H4 (cell line): ENCODE measurements around the gene PRKG1. TPM values are rescaled to one million over a fixed set of nuclear protein-coding genes. Genes with fewer than 3 reads are reported as not detected.

Source experiments
- DNase-seq: peaks from one replicate; pipeline ENCODE4 v3.0.0-alpha.2; 2015; ENCODE audit warnings: low spot score
- total RNA-seq: library from RNA; depleted of rRNA; stranded (reverse); fragments of >200 nt; shearing (Covaris generic); gene quantifications from 2 replicates; pipeline ENCODE4 v1.2.3, GENCODE V29; 2014

PRKG1 gene
- total RNA-seq, 1 experiment from 2014 or later = 3.4 TPM

DNA sequence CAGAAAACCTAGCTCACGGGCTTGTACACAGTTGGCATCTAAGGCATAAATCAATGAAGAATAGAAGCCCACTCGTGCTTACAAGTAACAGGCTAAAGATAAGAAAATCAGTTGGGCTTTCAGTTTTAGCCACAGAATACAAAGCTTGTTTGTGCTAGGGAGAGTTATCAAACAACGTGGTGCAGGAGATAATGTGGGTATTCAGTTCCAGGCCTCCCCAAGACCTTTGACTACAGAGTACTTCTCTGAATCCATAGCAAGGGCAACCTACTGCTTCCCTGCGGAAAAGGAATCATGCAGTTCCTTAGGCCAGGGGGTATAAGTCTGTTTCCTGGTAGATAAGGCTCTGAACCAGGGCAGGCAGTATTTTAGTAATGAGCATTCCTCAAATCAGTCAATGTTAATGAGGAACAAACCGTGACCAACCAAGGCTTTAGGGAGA lies 844.6 kb downstream of the PRKG1 start:
- no peak for DNase-seq

DNA sequence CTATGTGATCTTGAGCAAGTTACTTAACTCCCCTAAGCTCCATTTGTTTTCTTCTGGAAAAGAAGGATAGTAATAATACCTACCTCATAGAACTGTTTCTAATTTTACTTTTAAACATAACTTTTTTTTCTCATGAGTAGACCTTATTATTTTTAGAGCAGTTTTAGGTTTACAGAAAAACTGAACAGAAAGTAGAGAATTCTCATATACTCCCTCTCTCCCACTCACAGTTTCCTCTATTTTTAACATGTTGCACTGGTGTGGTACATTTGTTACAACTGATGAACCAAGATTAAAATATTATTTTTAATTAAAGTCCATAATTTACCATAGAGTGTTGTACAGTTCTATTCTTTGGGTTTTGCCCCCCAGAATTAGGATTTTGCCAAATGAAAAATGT lies 846.4 kb downstream of the PRKG1 start:
- no peak for DNase-seq

DNA sequence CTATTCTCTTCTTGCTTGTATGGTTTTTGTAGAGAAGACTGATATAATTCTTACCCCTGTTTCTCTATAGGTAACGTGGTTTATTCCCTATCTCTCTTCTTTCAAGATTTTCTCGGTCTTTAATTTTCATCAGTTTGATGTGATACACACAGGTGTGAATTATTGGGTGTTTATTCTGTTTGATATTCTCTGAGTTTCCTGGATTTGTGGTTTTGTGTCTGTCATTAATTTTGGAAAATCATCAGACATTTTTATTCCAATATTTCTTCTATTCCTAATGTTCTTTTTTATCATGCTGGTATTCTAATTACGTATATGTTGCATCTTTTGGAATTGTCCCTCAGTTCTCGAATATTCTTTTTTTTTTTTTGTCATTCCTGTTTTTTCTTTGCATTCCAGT lies 850.1 kb downstream of the PRKG1 start:
- no peak for DNase-seq

DNA sequence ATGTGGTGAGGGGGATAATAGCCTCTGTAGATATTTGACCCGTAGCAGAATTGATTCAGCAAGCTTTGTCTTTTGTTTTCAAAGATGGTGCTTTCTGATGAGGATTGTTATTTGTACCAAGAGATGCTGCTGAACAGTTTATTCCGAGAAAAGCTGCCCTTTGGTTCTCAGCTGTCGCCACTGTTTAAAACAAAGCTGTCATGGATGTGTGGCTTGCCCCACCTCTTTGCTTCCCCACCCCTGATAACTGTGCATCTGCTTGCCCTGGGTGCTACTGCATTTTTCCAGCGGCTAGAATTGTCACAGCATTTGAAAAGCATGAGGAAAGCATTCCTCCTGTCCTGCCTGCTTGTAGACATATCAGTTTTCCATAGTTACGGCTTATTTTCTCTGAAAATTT lies 852.0 kb downstream of the PRKG1 start:
- no peak for DNase-seq

DNA sequence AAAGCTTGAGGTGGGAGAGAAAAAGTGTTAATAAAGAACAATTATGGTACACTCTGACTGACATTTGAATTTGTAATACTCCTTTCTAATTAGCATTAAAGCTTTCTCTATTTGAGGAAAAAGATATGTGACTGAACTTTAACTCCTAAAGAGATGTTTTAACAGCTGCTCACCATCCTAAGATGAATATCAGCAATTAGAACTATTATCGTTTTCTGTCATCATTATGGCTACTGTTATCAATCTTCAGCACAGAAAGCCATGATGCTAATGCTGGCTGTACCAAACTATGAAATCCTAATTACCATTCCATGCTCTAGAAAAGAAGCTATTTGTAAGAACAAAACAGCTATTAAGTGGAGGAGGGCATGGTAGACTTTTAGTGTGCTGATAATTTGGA lies 853.9 kb downstream of the PRKG1 start:
- DNase-seq = no peak

DNA sequence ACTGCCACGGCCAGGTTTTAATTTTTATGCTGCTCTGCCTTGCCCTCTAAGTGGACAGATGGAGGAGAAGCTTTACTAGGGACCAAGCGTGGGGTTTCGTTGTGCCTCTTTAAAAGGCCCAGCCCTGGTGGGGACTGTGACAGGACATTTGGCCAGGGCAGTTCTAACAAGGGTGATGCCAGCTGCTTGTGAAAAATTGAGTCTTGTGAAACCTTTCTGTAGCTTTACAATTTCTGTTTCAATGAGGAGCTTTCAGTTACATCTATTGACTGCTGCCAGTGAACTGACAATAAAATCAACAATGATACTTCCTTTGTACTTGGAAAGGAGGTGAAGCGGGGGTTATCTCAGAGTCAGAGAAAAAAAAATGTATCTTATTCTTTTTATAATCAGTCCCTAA lies 858.2 kb downstream of the PRKG1 start:
- DNase-seq = no peak

DNA sequence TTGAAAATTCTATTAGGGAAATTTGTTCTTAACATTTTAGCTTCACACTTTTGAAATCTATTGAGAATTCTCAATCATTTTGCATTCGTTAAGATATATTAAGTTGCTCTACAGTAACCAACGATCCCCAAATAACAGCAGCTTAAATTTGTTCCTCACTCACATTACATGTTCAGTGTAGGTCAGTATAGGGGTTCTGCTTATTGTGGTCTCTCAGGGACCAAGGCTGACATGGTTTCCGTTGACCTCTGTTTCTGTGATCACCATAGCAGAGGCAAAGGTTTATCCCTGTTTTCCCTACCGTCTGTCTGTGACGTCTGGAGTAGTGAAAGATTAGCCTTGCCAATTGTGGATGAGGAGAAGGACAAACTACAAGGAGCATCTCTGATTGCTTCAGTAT lies 860.1 kb downstream of the PRKG1 start:
- no peak for DNase-seq

DNA sequence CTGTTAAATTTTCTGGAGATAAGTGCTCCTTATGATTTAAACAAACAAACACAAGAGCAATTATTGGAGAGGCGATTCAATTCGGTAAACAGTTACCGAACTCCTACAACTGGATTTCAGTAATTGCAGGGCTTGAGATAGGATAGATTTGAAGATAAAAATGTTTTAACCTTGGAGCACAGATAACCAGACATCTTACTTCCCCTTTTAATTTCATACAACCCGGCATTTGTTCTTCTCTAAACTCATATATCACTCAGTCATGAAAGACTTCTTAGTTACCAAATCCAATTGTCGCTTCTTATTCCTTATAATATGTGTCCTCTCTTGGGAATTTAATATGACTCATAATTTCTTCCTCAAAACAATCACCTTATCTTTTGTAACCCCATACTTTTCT lies 861.1 kb downstream of the PRKG1 start:
- no peak for DNase-seq

DNA sequence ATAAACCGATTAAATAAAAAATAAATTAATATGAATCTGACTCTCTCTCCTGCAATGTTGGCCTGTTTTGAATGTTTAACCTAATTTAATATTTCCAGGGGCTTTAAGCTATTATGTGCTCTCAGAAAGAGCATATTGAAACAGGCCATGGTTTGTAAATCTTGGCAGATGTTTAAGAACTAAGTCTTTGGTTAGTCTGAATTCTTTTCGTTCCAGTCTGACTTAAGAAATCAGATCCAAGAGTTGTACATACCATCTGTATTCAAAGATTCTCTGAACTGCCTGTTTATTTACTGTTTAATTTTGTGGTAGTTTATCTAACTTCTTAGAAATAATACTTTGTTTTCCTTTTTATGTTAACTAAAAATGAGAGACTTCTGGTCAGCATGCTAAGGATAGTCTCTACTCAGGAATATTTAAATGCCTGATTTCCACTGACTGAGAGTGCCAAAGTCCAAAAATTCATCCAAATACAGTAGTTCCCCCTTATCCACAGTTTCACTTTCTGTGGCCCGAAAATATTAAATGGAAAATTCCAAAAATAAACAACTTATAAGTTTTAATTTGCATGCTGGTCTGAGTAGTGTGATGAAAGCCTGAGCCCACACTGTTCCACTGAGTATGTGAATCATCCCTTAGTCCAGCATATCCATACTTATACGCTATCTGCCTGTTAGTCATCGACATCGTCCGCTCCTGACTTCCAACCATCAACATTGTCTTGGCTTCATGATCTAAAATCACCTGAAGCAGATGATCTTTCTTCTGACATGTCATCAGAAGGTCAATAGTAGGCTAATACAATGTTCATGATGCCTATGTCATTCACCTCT lies 863.2 kb downstream of the PRKG1 start:
- DNase-seq = peak; percentile 6

DNA sequence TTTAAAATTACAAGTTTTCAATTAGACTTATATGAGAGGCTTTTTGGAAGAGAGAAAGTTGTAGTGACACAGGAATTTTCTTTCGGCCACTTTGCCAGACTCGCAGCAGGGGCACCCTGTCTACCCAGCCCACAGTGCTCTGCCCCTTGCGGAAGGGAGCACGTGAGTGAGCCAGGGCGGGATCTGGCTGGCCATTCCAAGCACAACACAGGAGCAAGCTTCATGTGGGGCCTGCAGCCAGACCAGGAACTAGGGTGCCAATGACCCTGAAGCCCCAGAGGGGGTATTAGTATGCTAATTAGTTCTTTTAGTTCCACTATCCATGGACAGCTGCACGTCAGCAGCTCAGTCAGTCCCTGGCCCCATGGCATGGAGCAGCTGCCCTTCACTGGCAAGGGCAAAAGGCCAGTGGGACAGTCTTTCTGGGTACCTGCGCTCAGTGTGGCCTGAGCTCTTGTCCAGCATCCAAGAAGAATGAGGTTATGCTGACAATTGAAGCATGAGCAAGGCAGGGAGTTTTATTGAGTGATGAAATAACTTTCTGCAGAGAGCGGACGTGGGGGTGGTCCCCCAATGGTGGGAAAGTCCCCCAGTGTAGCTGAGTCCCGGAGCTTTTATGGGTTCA lies 876.2 kb downstream of the PRKG1 start:
- DNase-seq = no peak

DNA sequence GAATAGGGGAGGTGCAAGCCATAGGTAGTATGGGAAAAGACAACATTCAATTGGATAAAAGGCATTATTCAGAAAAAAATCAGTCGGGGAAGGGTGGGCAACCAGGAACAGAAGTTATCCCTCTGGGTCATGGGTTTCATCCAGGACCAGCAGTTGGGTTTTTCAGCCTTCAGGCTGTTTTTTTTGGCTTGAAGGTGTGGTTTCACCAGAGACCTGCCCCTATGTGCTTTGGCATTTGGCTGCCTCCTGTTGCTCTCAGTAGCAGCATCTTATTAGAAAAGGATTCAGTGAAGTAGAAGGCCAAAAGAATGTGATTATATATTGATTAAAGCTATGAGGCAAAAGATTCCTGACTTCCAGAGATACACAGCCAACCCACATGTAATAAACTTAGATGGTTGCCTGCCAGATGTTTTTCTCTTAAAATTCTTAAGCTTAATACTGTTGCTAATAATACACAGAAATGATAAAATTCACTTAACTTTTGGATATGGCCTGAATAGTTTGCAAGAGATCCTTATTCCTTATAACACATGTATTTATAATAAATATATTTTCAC lies 876.8 kb downstream of the PRKG1 start:
- DNase-seq = no peak

DNA sequence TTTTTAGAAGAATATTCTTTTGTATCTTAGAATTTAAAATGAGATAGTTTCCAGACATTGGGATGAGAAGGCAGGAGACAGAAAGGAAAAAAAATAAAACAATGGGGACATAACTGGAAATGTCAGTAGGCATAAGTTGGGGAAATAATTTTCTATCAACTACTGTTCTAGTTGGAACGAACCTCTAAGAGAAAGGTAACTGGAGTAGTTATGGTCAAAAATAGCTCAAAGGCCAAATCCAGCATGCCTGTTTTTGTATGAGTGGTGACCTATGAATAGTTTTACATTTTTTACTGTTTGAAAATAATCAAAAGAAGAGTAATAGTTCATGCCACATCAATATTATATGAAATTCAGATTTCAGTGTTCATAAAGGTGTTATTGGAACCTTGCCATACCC lies 877.3 kb downstream of the PRKG1 start:
- DNase-seq = no peak

DNA sequence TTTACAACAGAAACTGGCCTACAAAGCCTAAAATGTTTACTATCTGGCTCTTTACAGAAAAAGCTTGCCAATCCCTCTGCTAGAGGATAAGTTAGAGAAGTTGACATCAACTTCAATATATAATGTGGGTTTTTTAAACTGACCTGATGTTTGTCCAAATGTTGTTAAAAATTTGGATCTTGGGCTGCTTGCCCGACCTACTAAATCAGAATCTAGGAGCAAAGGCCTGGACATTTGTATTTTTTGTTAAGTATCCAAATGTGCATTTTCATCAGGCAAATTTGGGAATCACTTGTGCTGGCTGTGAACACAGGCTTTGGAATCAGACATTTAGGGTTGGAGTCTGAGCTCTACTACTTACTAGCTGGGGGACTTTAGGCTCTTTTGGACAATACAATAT lies 877.8 kb downstream of the PRKG1 start:
- no peak for DNase-seq

DNA sequence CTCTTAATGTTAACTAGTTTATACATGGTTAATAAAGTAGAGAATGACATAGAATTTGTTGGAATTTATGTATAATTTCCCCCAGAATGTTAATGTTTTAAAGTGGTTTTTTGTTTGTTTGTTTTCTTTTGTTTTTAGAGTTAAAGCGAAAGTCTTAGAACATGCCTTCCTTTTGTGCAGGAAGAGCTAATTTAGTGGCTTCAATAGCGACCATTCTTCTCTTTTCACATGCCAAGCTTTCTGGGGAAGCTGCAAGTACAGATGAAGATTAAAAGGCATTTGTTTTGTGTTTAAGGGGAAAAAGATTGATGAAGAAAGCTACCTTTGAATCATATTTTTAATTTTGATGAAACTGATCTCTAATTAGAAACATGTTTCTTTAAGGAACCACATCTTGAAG lies 881.4 kb downstream of the PRKG1 start:
- no peak for DNase-seq

DNA sequence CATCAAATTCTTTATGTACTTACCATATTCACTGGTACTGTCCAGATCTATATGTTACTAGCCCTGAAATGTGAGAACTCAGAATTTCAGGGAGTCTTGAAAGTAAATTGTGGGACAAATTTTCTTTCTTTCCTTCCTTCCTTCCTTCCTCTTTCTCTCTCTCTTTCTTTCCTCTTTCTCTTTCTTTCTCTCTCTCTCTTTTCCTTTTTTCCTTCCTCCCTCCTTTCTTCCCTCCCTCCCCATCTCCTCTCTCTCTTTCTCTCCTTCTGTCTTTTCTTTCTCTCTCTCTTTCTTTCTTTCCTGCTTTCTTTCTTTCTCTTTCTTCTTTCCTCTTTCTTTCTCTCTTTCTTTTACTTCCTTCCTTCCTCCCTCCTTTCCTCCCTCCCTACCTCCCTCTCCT lies 882.5 kb downstream of the PRKG1 start:
- no peak for DNase-seq

DNA sequence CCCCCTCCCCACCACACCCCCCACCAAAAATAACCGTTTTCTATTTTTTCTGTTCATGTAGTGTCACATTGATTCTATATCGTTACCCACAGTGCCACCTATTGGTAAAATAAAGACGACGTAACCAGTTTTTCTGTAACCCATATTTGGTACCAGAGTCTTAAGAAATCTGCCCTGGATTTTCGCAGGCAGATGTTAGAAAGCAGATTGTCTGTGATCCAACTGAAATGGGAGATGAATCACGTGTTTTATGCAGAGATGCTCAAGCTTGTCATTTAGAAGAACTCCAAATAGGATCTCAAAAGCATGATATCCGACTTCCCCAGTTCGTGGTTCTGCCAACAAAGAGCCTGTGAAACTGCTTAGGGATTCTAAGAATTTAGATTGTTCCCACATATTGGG lies 886.2 kb downstream of the PRKG1 start:
- DNase-seq = peak; percentile 40

DNA sequence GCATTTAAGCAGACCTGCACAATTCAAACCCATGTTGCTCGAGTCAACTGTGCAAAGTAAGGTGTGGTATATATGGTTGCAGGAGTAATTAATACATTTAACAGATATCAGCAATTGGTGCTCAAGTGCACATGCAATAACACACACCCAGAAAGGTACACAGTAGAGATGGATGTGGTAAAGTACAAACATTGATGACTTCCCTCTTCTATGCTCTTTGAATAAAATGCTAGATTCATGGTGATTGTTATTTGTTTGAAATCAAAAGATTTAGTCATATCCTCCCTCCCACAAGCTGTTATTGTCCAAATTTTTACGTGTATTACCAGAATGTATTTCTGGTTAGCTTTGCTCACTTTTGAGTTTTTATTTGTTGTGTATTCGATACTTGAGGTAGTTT lies 887.1 kb downstream of the PRKG1 start:
- no peak for DNase-seq

DNA sequence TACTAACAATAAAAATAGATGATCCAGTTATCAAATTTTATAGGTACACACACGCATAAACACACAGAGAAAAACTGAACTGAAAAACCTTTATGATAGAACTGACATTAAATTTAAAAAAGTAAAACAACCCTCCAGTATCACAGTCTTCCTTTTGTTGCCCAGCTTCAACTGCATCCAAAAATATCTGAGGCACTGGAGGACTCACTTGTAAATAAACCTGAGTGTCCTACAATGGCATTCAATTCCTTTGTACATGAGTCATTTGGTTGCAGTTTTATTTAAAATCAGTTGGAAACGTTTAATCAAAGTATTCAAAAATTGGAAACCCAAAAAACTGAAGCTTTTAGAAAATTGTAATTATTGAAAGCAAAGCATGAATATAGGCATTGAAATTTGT lies 890.3 kb downstream of the PRKG1 start:
- DNase-seq = no peak

DNA sequence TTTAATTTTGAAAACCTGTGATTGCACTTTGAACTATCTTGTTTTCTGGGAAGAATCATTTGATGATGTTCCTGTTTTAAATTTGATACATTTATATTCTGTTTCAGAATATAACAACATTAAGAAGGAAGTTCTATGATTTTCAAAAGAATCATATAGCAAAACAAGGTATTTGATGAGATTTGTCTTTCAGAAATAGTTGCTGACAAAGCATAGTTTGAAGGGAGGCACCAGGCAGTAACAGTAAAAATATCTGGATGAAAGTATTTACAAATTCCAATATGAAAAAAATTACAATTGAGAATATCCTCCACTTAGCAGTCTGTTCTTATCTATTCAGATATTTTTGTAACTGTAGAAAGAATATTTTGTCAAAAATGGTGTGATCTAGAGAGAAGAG lies 891.2 kb downstream of the PRKG1 start:
- no peak for DNase-seq

DNA sequence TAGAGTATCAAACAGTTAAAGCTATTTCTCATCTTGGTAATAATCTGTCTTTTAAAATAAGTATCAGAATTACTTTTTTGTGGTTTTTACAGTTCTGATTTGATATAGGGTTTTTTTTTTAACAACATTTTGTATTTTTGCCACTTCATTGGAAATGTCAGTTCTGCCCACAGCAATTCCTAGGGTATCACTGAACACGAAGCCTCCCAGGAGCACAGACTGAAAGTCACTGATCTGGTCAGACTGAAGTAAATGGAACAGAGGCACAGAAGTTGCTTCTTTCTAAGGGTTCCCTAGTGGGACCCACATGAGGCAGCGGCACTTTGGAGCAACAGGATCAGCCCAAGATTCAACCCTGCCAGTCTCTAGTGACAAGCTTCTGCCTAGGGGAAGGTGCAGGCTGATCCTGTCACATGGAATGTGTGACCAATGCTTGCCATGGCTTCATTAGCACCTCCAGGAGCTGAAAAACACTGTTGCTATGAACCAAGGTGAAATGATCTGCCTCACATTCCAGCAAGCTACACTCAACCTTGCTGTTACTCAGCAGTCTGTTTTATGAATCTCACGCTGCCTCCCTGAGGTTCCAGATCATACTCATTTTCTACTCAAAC lies 898.6 kb downstream of the PRKG1 start:
- no peak for DNase-seq

DNA sequence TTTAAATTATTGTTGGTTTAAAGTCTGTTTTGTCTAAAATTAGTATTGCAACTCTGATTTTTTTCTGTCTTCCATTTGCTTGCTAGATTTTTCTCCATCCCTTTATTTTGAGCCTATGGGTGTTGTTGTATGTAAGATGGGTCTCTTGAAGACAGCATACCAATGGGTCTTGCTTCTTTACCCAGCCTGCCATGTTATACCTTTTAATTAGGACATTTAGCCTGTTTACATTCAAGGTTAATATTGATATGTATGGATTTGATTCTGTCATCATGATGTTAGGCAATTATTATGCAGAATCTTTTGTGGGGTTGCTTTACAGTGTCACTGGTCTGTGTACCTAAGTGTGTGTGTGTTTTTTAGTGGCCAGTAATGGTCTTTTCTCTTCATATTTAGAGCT lies 906.5 kb downstream of the PRKG1 start:
- DNase-seq = no peak

DNA sequence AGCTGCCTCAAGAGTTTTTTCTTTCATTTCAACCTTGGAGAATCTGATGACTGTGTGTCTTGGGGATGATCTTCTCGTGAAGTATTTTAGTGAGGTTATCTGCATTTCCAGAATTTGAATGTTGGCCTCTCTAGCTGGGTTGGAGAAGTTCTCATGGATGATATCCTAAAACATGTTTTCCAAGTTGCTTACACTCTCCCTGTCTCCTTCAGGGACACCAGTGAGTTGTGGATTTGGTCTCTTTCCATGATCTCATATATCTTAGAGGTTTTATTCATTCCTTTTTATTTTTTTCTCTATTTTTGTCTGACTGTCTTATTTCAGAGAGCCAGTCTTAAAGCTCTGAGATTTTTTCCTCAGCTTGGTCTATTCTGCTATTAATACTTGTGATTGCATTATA lies 907.4 kb downstream of the PRKG1 start:
- no peak for DNase-seq

DNA sequence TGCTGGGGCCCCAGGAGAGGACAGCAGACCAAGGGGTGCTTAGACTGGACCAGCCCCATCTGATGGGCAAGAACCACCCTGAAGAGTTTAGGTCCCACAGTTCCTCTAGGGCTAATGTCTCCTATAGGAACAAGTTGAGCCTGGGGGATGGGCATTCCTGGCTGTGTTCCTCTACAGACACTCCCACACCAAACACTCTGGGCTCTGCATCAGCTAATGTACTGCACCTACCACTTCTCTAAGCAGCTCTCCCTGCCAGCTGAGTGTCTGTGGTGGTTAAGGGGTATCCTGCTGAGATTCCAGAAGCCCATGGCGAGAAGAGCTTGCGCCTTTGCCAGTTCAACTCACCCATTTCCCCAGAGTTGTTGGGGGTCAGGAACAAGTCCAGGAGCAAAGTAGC lies 909.2 kb downstream of the PRKG1 start:
- DNase-seq = no peak
